Measurements from ENCODE around the gene NEK11. TPM values are rescaled to one million over a fixed set of nuclear protein-coding genes. Genes with fewer than 3 reads are reported as not detected.
A peak's percentile ranks its signal among the peaks of the same experiment; 100 is the strongest.

The NEK11 gene
- total and polyA plus RNA-seq, 9 of the 15 experiments (the other 6 are each of a cell fraction or from before 2014, with no cell fraction given), result 0.28 to 1.5 (median 0.87) TPM

DNA sequence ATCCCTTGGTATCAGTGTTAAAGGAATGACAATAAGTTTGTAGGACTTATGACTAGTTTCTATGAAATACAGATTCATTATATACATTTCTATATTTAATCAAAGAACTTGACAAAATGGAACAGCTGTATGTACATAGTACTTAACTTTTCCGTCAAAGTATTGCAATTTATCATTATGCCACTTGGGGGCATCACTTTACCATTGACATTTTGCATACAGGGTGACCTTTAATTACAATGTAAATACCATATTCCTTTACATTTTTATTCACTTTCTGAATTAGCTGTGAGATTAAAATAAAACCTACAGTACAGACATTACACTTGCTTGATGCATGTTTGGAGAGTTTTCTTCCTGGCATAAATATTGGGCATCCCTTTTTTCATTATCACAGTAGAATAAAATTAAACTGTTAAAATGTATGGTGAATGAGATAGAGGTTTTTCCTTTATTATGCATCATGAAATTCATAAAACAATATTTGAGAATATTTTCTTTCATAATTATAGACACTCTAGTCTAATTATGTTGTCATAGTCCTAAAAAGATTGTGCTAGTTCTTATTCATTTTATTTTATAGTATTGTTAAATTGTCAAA lies 6.9 kb downstream of the NEK11 start (continued):
- TF ChIP-seq, protein P1, sequence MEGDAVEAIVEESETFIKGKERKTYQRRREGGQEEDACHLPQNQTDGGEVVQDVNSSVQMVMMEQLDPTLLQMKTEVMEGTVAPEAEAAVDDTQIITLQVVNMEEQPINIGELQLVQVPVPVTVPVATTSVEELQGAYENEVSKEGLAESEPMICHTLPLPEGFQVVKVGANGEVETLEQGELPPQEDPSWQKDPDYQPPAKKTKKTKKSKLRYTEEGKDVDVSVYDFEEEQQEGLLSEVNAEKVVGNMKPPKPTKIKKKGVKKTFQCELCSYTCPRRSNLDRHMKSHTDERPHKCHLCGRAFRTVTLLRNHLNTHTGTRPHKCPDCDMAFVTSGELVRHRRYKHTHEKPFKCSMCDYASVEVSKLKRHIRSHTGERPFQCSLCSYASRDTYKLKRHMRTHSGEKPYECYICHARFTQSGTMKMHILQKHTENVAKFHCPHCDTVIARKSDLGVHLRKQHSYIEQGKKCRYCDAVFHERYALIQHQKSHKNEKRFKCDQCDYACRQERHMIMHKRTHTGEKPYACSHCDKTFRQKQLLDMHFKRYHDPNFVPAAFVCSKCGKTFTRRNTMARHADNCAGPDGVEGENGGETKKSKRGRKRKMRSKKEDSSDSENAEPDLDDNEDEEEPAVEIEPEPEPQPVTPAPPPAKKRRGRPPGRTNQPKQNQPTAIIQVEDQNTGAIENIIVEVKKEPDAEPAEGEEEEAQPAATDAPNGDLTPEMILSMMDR (IDR thresholded peaks at IDR 0.05 in 2 of 3, conservative IDR thresholded peaks at IDR 0.05 in 1 of 3; ENCODE audit: insufficient read depth in 2 of 3, low read depth in 1 of 3, low read length in 3 of 3), result peak; percentile 34 to 66 (median 37); a peak in 4 of 6 replicates
- TF ChIP-seq, protein P2, sequence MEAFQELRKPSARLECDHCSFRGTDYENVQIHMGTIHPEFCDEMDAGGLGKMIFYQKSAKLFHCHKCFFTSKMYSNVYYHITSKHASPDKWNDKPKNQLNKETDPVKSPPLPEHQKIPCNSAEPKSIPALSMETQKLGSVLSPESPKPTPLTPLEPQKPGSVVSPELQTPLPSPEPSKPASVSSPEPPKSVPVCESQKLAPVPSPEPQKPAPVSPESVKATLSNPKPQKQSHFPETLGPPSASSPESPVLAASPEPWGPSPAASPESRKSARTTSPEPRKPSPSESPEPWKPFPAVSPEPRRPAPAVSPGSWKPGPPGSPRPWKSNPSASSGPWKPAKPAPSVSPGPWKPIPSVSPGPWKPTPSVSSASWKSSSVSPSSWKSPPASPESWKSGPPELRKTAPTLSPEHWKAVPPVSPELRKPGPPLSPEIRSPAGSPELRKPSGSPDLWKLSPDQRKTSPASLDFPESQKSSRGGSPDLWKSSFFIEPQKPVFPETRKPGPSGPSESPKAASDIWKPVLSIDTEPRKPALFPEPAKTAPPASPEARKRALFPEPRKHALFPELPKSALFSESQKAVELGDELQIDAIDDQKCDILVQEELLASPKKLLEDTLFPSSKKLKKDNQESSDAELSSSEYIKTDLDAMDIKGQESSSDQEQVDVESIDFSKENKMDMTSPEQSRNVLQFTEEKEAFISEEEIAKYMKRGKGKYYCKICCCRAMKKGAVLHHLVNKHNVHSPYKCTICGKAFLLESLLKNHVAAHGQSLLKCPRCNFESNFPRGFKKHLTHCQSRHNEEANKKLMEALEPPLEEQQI (IDR thresholded peaks at IDR 0.05), result no peak
- TF ChIP-seq FOXA3 (CRISPR knock-in tag; conservative IDR thresholded peaks at IDR 0.05 in 1 of 2, IDR thresholded peaks at IDR 0.05 in 1 of 2) (peak; percentile 31 to 73; a peak in 2 of 4 replicates), BDP1 (IDR thresholded peaks at IDR 0.05; ENCODE audit: insufficient read depth, insufficient read length) (no peak), DPF2 (IDR thresholded peaks at IDR 0.05) (no peak), SMARCA4 (IDR thresholded peaks at IDR 0.05) (no peak), RAD21 (CRISPR knock-in tag; conservative IDR thresholded peaks at IDR 0.05 in 1 of 2, IDR thresholded peaks at IDR 0.05 in 1 of 2) (peak; percentile 73 to 80)
- TF ChIP-seq, protein P3, sequence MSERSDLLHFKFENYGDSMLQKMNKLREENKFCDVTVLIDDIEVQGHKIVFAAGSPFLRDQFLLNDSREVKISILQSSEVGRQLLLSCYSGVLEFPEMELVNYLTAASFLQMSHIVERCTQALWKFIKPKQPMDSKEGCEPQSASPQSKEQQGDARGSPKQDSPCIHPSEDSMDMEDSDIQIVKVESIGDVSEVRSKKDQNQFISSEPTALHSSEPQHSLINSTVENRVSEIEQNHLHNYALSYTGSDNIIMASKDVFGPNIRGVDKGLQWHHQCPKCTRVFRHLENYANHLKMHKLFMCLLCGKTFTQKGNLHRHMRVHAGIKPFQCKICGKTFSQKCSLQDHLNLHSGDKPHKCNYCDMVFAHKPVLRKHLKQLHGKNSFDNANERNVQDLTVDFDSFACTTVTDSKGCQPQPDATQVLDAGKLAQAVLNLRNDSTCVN (CRISPR knock-in tag; IDR thresholded peaks at IDR 0.05), result no peak
- TF ChIP-seq, protein P4, sequence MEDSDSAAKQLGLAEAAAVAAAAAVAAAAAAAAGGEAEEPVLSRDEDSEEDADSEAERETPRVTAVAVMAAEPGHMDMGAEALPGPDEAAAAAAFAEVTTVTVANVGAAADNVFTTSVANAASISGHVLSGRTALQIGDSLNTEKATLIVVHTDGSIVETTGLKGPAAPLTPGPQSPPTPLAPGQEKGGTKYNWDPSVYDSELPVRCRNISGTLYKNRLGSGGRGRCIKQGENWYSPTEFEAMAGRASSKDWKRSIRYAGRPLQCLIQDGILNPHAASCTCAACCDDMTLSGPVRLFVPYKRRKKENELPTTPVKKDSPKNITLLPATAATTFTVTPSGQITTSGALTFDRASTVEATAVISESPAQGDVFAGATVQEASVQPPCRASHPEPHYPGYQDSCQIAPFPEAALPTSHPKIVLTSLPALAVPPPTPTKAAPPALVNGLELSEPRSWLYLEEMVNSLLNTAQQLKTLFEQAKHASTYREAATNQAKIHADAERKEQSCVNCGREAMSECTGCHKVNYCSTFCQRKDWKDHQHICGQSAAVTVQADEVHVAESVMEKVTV (CRISPR knock-in tag; IDR thresholded peaks at IDR 0.05), result peak; percentile 55; the same call in 1 of the 2 replicates
